Testis (tissue), 3 donors: ENCODE results near the gene B3GALT4. TPM values are rescaled to one million over a fixed set of nuclear protein-coding genes. Genes with fewer than 3 reads are reported as not detected.

Source experiments
- DNase-seq: peaks from one replicate; pipeline ENCODE4 v3.0.0-alpha.2; 2019
- H3K27ac ChIP-seq, 2 donors: fragments of 200-600 bp; sonication (generic); one replicate each; pipeline ENCODE4 v1.5.1; 2019
- H3K27me3 ChIP-seq: fragments of 200-600 bp; sonication (generic); one replicate; pipeline ENCODE4 v1.5.1; 2019
- H3K36me3 ChIP-seq: fragments of 200-600 bp; sonication (generic); one replicate; pipeline ENCODE4 v1.5.1; 2017; ENCODE audit warnings: low read depth; ENCODE audit errors: missing control alignments
- H3K4me1 ChIP-seq: fragments of 200-600 bp; sonication (generic); one replicate; pipeline ENCODE4 v1.5.1; 2019
- H3K4me3 ChIP-seq, 2 donors: fragments of 200-600 bp; sonication (generic); one replicate each; pipeline ENCODE4 v1.5.1; 2017 to 2019
- H3K9me3 ChIP-seq: fragments of 200-600 bp; sonication (generic); one replicate; pipeline ENCODE4 v1.5.1; 2017
- POLR2A ChIP-seq: fragments of 450-650 bp; IDR thresholded peaks from one replicate; pipeline ENCODE4 v1.6.1; 2017; ENCODE audit warnings: antibody characterized with exemption, mild to moderate bottlenecking, moderate library complexity
- WGBS, 2 donors: methylation state at CpG; one replicate each; pipeline ENCODE4 v1.1.5; 2018; 5-methylcytosine and 5-hydroxymethylcytosine counted together
- intact Hi-C: fragments of 100-400 bp; cut with DNase I; formaldehyde crosslinking; loops from one replicate; pipeline ENCODE4 v1.15.1; 2023; ENCODE audit warnings: low total_unique reads
- microRNA-seq, 2 donors: library from miRNA; unstranded; fragments of <30 nt; microRNA quantifications; one replicate each; pipeline ENCODE4, GENCODE V29; 2016; ENCODE audit warnings: borderline number of aligned reads in 2 of 2, borderline replicate concordance in 1 of 2
- polyA plus RNA-seq: library from polyadenylated mRNA; stranded (reverse); fragments of 350-450 nt; fragmentation: Illumina TruSeq; extraction: RNeasy Lipid Tissue Mini Kit (QIAGEN cat#74804); gene quantifications from one replicate; pipeline ENCODE4 v1.2.3, GENCODE V29; 2014; ENCODE audit warnings: low read depth, low replicate concordance; ENCODE audit not compliant: insufficient read depth
- total RNA-seq, 2 donors: library from RNA; depleted of rRNA; stranded (reverse); fragments of >200 nt; gene quantifications; one replicate each; pipeline ENCODE4 v1.2.3, GENCODE V29; 2016
- TF ChIP-seq, protein P1 (sequence below), 3 experiments: fragments of 450-650 bp in 2 of 3; fragments of 200-600 bp in 1 of 3; sonication (generic) in 1 of 3; IDR thresholded peaks; one replicate each; pipeline ENCODE4 v1.5.1; 2016 to 2019; ENCODE audit warnings: antibody characterized with exemption in 3 of 3, mild to moderate bottlenecking in 2 of 3, moderate library complexity in 1 of 3

Gene B3GALT4
- total and polyA plus RNA-seq, 3 donors from 2014 or later = 18.0 to 55.4 (median 18.3) TPM

DNA sequence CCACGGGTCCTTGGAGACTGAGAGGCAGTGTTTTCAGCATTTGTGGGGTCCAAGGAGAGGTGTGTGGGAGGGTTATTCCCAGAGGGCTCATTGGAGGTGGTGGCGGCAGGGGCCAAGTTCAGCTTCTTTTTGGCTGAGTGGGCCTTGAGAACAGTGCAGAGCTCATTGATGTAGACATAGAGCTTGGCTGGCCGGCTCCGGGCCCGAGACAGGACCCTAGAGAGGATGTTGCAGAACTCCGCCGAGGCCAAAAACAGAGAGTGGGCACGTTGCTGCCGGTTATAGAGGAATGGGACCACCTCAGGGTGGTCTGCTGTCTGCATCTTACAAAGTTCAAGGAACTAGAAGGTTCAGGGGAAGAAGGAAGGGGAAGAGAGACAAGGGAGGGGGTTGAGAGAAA lies 44.3 kb downstream of the B3GALT4 start:
- WGBS, 2 donors = 75 to 79% methylated on average over 7 to 9 of the region's 9 CpGs
- Histone ChIP-seq H3K4me1 (peaks cover 40% of the 10 kb centered on the region), H3K27me3 (no peaks in the 10 kb centered on the region), H3K36me3 (no peaks in the 10 kb centered on the region), H3K9me3 (no peaks in the 10 kb centered on the region), H3K27ac (peak overlapping the region; percentile 18 to 90), H3K4me3 (no peak overlapping the region)
- no peak for TF ChIP-seq POLR2A
- TF ChIP-seq, protein P1, sequence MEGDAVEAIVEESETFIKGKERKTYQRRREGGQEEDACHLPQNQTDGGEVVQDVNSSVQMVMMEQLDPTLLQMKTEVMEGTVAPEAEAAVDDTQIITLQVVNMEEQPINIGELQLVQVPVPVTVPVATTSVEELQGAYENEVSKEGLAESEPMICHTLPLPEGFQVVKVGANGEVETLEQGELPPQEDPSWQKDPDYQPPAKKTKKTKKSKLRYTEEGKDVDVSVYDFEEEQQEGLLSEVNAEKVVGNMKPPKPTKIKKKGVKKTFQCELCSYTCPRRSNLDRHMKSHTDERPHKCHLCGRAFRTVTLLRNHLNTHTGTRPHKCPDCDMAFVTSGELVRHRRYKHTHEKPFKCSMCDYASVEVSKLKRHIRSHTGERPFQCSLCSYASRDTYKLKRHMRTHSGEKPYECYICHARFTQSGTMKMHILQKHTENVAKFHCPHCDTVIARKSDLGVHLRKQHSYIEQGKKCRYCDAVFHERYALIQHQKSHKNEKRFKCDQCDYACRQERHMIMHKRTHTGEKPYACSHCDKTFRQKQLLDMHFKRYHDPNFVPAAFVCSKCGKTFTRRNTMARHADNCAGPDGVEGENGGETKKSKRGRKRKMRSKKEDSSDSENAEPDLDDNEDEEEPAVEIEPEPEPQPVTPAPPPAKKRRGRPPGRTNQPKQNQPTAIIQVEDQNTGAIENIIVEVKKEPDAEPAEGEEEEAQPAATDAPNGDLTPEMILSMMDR (IDR thresholded peaks at IDR 0.05) = no peak
- intact Hi-C loops = no loop called here
- no peak for DNase-seq

DNA sequence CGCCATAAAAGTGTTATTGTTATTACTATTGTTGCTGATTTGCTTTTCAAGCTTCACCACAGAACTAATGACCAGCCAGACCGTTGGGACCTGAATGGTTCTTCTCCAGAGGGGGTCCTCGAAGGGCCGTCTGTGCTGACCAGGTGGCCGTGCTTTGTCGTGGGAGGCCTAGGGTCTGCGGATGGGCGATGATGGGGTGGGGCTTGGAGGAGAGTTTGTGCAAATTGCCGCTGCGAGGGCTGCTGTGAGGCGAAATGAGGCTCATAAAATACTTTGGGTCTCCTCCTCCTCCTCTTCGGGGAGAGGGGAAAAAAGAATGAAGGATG lies 46.7 kb downstream of the B3GALT4 start:
- Histone ChIP-seq H3K9me3 (no peaks in the 10 kb centered on the region), H3K27ac (peak overlapping the region; percentile 90 to 92), H3K27me3 (no peaks in the 10 kb centered on the region), H3K4me1 (peaks cover 37% of the 10 kb centered on the region), H3K36me3 (no peaks in the 10 kb centered on the region), H3K4me3 (peak overlapping the region; percentile 67 to 88)
- DNase-seq = no peak
- 0 to 1% methylated on average over 12 of the region's 12 CpGs for WGBS, 2 donors
- no peak for TF ChIP-seq POLR2A
- TF ChIP-seq, protein P1 (IDR thresholded peaks at IDR 0.05) = no peak
- intact Hi-C loops = no loop called here

GRCh38 chr6:33324125-33324524 lies 47.2 kb downstream of the B3GALT4 start:
- H3K36me3 ChIP-seq = no peaks in the 10 kb centered on the region
- DNase-seq = no peak
- H3K4me3 ChIP-seq = peak overlapping the region in 1 of 2 donors; percentile 88
- 9 to 11% methylated on average over 7 of the region's 7 CpGs for WGBS, 2 donors
- H3K27me3 ChIP-seq = no peaks in the 10 kb centered on the region
- intact Hi-C loops = no loop called here
- H3K9me3 ChIP-seq = no peaks in the 10 kb centered on the region
- H3K27ac ChIP-seq = peak overlapping the region; percentile 90 to 92
- TF ChIP-seq POLR2A = no peak
- TF ChIP-seq, protein P1 (IDR thresholded peaks at IDR 0.05) = no peak
- H3K4me1 ChIP-seq = peaks cover 33% of the 10 kb centered on the region

Small RNA genes within 50 kb of the gene (microRNA-seq; reads per million reads assigned to microRNA genes)
- gene MIR6834 (0 reads per million in 2 donors), gene MIR6873 (0 reads per million in 2 donors)

Other genes starting within 250 kb of the B3GALT4 start
- 10 to 100 TPM; 26.5 to 48.9 TPM for gene HLA-DPA1, start 203.5 kb upstream of the B3GALT4 start, total RNA-seq
- gene HLA-DPA1, start 203.5 kb upstream of the B3GALT4 start, polyA plus RNA-seq = 143 TPM
- 10 to 100 TPM; 14.4 to 39.5 TPM for gene HLA-DPB1, start 201.1 kb upstream of the B3GALT4 start, total RNA-seq
- gene HLA-DPB1, start 201.1 kb upstream of the B3GALT4 start, polyA plus RNA-seq = 183 TPM
- gene COL11A2, start 84.7 kb upstream of the B3GALT4 start, total RNA-seq = 1 to 10 TPM; 8.6 to 8.8 TPM
- gene COL11A2, start 84.7 kb upstream of the B3GALT4 start, polyA plus RNA-seq = 8.2 TPM
- gene RXRB, start 76.5 kb upstream of the B3GALT4 start, total RNA-seq = 10 to 100 TPM; 42.9 to 47.3 TPM
- 45.2 TPM for gene RXRB, start 76.5 kb upstream of the B3GALT4 start, polyA plus RNA-seq
- gene SLC39A7, start 76.3 kb upstream of the B3GALT4 start, total RNA-seq = 10 to 100 TPM; 79.1 to 85.7 TPM
- gene SLC39A7, start 76.3 kb upstream of the B3GALT4 start, polyA plus RNA-seq = 87.7 TPM
- 10 to 100 TPM; 25.4 to 26.3 TPM for gene HSD17B8, start 72.5 kb upstream of the B3GALT4 start, total RNA-seq
- gene HSD17B8, start 72.5 kb upstream of the B3GALT4 start, polyA plus RNA-seq = 11.2 TPM
- 10 to 100 TPM; 36.2 to 38.0 TPM for gene RING1, start 68.6 kb upstream of the B3GALT4 start, total RNA-seq
- gene RING1, start 68.6 kb upstream of the B3GALT4 start, polyA plus RNA-seq = 60.2 TPM
- gene VPS52, start 5.2 kb upstream of the B3GALT4 start, total RNA-seq = 10 to 100 TPM; 71.0 to 85.0 TPM
- 87.1 TPM for gene VPS52, start 5.2 kb upstream of the B3GALT4 start, polyA plus RNA-seq
- gene RPS18, start 5.0 kb upstream of the B3GALT4 start, total RNA-seq = 1,000 to 10,000 TPM in 1 of 2 donors, 100 to 1,000 TPM in 1; 685 to 1,953 TPM
- gene RPS18, start 5.0 kb upstream of the B3GALT4 start, polyA plus RNA-seq = 2,185 TPM
- gene WDR46, start 12.1 kb downstream of the B3GALT4 start, total RNA-seq = 10 to 100 TPM; 63.2 to 71.2 TPM
- gene WDR46, start 12.1 kb downstream of the B3GALT4 start, polyA plus RNA-seq = 61.6 TPM
- 10 to 100 TPM; 45.5 to 56.2 TPM for gene PFDN6, start 12.5 kb downstream of the B3GALT4 start, total RNA-seq
- gene PFDN6, start 12.5 kb downstream of the B3GALT4 start, polyA plus RNA-seq = 123 TPM
- gene RGL2, start 21.8 kb downstream of the B3GALT4 start, total RNA-seq = 10 to 100 TPM; 42.8 to 46.2 TPM
- 52.7 TPM for gene RGL2, start 21.8 kb downstream of the B3GALT4 start, polyA plus RNA-seq
- 100 to 1,000 TPM in 1 of 2 donors, 10 to 100 TPM in 1; 76.5 to 128 TPM for gene TAPBP, start 37.0 kb downstream of the B3GALT4 start, total RNA-seq
- gene TAPBP, start 37.0 kb downstream of the B3GALT4 start, polyA plus RNA-seq = 34.6 TPM
- gene ZBTB22, start 40.6 kb downstream of the B3GALT4 start, total RNA-seq = 10 to 100 TPM; 13.4 to 17.1 TPM
- 15.2 TPM for gene ZBTB22, start 40.6 kb downstream of the B3GALT4 start, polyA plus RNA-seq
- 10 to 100 TPM; 61.8 to 75.3 TPM for gene DAXX, start 45.8 kb downstream of the B3GALT4 start, total RNA-seq
- 118 TPM for gene DAXX, start 45.8 kb downstream of the B3GALT4 start, polyA plus RNA-seq
- 10 to 100 TPM; 19.8 to 22.5 TPM for gene KIFC1, start 114.7 kb downstream of the B3GALT4 start, total RNA-seq
- gene KIFC1, start 114.7 kb downstream of the B3GALT4 start, polyA plus RNA-seq = 20.2 TPM
- gene PHF1, start 133.9 kb downstream of the B3GALT4 start, total RNA-seq = 100 to 1,000 TPM; 184 to 218 TPM
- gene PHF1, start 133.9 kb downstream of the B3GALT4 start, polyA plus RNA-seq = 216 TPM
- 100 to 1,000 TPM; 139 to 146 TPM for gene CUTA, start 141.0 kb downstream of the B3GALT4 start, total RNA-seq
- gene CUTA, start 141.0 kb downstream of the B3GALT4 start, polyA plus RNA-seq = 132 TPM
- gene SYNGAP1, start 142.9 kb downstream of the B3GALT4 start, total RNA-seq = 10 to 100 TPM; 29.4 to 43.9 TPM
- 31.5 TPM for gene SYNGAP1, start 142.9 kb downstream of the B3GALT4 start, polyA plus RNA-seq
- 10 to 100 TPM; 15.2 to 15.7 TPM for gene ZBTB9, start 177.5 kb downstream of the B3GALT4 start, total RNA-seq
- gene ZBTB9, start 177.5 kb downstream of the B3GALT4 start, polyA plus RNA-seq = 16.9 TPM